B cell (primary cell): ENCODE data around the gene ITGA3. TPM values are rescaled to one million over a fixed set of nuclear protein-coding genes. Genes with fewer than 3 reads are reported as not detected.

Source experiments
- ATAC-seq: fragments of 200-7000 bp; cut with Tn5 transposase; one replicate; pipeline ENCODE4 v1.10.0; 2021; ENCODE audit warnings: low read depth, mild to moderate bottlenecking, moderate number of reproducible peaks, moderate library complexity
- CTCF ChIA-PET: fragments of 350-600 bp; sonication (Branson Sonifier 250); formaldehyde crosslinking; loops from one replicate; lab custom pipeline; 2021; ENCODE audit warnings: antibody characterized with exemption, inconsistent platforms; lab: Charles Lee
- POLR2A ChIA-PET: fragments of 350-600 bp; sonication (Branson Sonifier 250); formaldehyde crosslinking; loops from one replicate; lab custom pipeline; 2021; ENCODE audit warnings: antibody characterized with exemption; lab: Charles Lee
- DNase-seq: peaks from one replicate; pipeline ENCODE4 v3.0.0; 2013
- H2AFZ ChIP-seq: 2 replicates; pipeline ENCODE4 v1.6.1; 2012; ENCODE audit warnings: mild to moderate bottlenecking, low read depth, low read length; ENCODE audit not compliant: insufficient read depth, poor library complexity, severe bottlenecking
- H3K27ac ChIP-seq, 2 donors: 1 replicate in 1 of 2; 2 replicates in 1 of 2; pipeline ENCODE4 v1.5.1; 2012 to 2013; ENCODE audit warnings: low read length in 2 of 2, mild to moderate bottlenecking in 2 of 2, moderate library complexity in 1 of 2
- H3K27me3 ChIP-seq, 4 experiments: fragments of 200-600 bp in 1 of 4; sonication (generic) in 1 of 4; replicated peaks in 1 of 4; 1 replicate in 2 of 4; 2 replicates in 2 of 4; pipeline versions ENCODE4 v1.6.1 to v1.7.0; 2013 to 2016; ENCODE audit warnings: low read length in 3 of 4, mild to moderate bottlenecking in 2 of 4, mixed read lengths in 1 of 4, moderate library complexity in 1 of 4; ENCODE audit not compliant: insufficient read depth in 4 of 4, control insufficient read depth in 3 of 4; ENCODE audit errors: control extremely low read depth in 1 of 4
- H3K36me3 ChIP-seq, 2 experiments: replicated peaks in 1 of 2; 1 replicate in 1 of 2; 2 replicates in 1 of 2; pipeline versions ENCODE4 v1.6.1 to v1.7.1; 2013; ENCODE audit warnings: low read length in 1 of 2; ENCODE audit not compliant: insufficient read depth in 2 of 2, control insufficient read depth in 1 of 2; ENCODE audit errors: control extremely low read depth in 1 of 2, extremely low read depth in 1 of 2
- H3K4me1 ChIP-seq, 2 donors: fragments of 200-600 bp in 1 of 2; sonication (generic) in 1 of 2; 1 replicate in 1 of 2; 2 replicates in 1 of 2; pipeline versions ENCODE4 v1.5.1 to v1.6.1; 2013 to 2017; ENCODE audit warnings: low read length in 2 of 2; ENCODE audit not compliant: control insufficient read depth in 2 of 2, insufficient read depth in 2 of 2
- H3K4me2 ChIP-seq: replicated peaks from 2 replicates; pipeline ENCODE3; 2012; ENCODE audit warnings: mild to moderate bottlenecking, low read depth, low read length; ENCODE audit not compliant: poor library complexity, severe bottlenecking
- H3K4me3 ChIP-seq, 5 experiments: fragments of 200-600 bp in 1 of 5; sonication (generic) in 1 of 5; 1 replicate in 3 of 5; 2 replicates in 2 of 5; pipeline versions ENCODE4 v1.5.1 to v1.7.0; 2011 to 2016; ENCODE audit warnings: low read length in 4 of 5, mild to moderate bottlenecking in 4 of 5, low read depth in 2 of 5, control low read depth in 1 of 5, moderate library complexity in 1 of 5; ENCODE audit not compliant: insufficient read depth in 1 of 5; ENCODE audit errors: control extremely low read depth in 1 of 5, extremely low read depth in 1 of 5
- H3K79me2 ChIP-seq: fragments of 200-600 bp; sonication (generic); one replicate; pipeline ENCODE4 v1.6.0; 2016; ENCODE audit warnings: low read length; ENCODE audit not compliant: control insufficient read depth, insufficient read depth
- H3K9ac ChIP-seq: fragments of 200-600 bp; sonication (generic); 2 replicates; pipeline ENCODE4 v1.6.1; 2017; ENCODE audit warnings: mild to moderate bottlenecking, low read length, moderate library complexity
- H3K9me3 ChIP-seq, 3 donors: one replicate each; pipeline versions ENCODE4 v1.6.1 to v1.7.1; 2013; ENCODE audit warnings: low read length in 2 of 3; ENCODE audit not compliant: control insufficient read depth in 2 of 3, insufficient read depth in 1 of 3; ENCODE audit errors: control extremely low read depth in 1 of 3
- H4K20me1 ChIP-seq: 2 replicates; pipeline ENCODE4 v1.6.0; 2012; ENCODE audit warnings: mild to moderate bottlenecking, low read length; ENCODE audit not compliant: insufficient read depth, control insufficient read depth, poor library complexity, severe bottlenecking
- H3K27ac Mint-ChIP-seq: one replicate; pipeline ENCODE4 v1.8.0; 2021; ENCODE audit warnings: mixed read lengths
- H3K27me3 Mint-ChIP-seq: one replicate; pipeline ENCODE4 v1.8.0; 2021; ENCODE audit warnings: mixed read lengths
- H3K4me1 Mint-ChIP-seq: one replicate; pipeline ENCODE4 v1.8.0; 2021; ENCODE audit warnings: mixed read lengths
- H3K4me3 Mint-ChIP-seq: one replicate; pipeline ENCODE4 v1.8.0; 2021; ENCODE audit warnings: mixed read lengths
- H3K9me3 Mint-ChIP-seq: one replicate; pipeline ENCODE4 v1.8.0; 2022; ENCODE audit warnings: mixed read lengths; ENCODE audit not compliant: insufficient read depth
- CTCF ChIP-seq: fragments of 200-600 bp; IDR thresholded peaks from one replicate; pipeline ENCODE4 v1.8.0; 2022; ENCODE audit warnings: antibody characterized with exemption, mild to moderate bottlenecking
- EZH2 ChIP-seq: IDR thresholded peaks from 2 replicates; pipeline ENCODE4 v1.6.1; 2012; ENCODE audit warnings: borderline replicate concordance, low read depth, mild to moderate bottlenecking, moderate library complexity, low read length; ENCODE audit not compliant: insufficient read depth, poor library complexity, severe bottlenecking
- WGBS: methylation state at CpG from one replicate; pipeline ENCODE4 v1.1.5; 2013; ENCODE audit warnings: missing lambda C conversion rate; ENCODE audit not compliant: insufficient coverage; 5-methylcytosine and 5-hydroxymethylcytosine counted together
- intact Hi-C: fragments of 100-400 bp; cut with micrococcal nuclease; formaldehyde crosslinking; loops from one replicate; pipeline ENCODE4 v1.10.0; 2022
- polyA plus RNA-seq: library from polyadenylated mRNA; depleted of rRNA; stranded (reverse); fragments of >200 nt; gene quantifications from 2 replicates; pipeline ENCODE4 v1.2.3, GENCODE V29; 2012
- total RNA-seq, 2 donors: library from RNA; stranded (reverse); fragments of 120-200 nt in 1 of 2; gene quantifications; 1 replicate in 1 of 2; 2 replicates in 1 of 2; pipeline versions ENCODE4 v1.2.3 to v1.2.4, GENCODE V29; 2013 to 2022

Gene ITGA3
- total and polyA plus RNA-seq, 2 donors (not counting 1 experiment from before 2014, with no cell fraction given): 11.9 to 13.3 TPM

GRCh38 chr17:50065056-50065455 is 9.1 kb downstream of the ITGA3 start:
- intact Hi-C loops: no loop called here
- Histone ChIP-seq H3K9me3 (no peaks in the 10 kb centered on the region), H4K20me1 (no peaks in the 10 kb centered on the region), H3K4me2 (no peak overlapping the region), H3K4me3 (no peak overlapping the region), H2AFZ (no peak overlapping the region), H3K9ac (no peak overlapping the region), H3K36me3 (no peaks in the 10 kb centered on the region), H3K79me2 (no peaks in the 10 kb centered on the region), H3K27ac (no peak overlapping the region), H3K27me3 (peaks cover 0 to 13% (median 0%) of the 10 kb centered on the region in 4 experiments), H3K4me1 (peaks cover 0 to 6% of the 10 kb centered on the region in 2 donors)
- ChIA-PET CTCF (interaction anchor here (0.6 to 1.3 kb wide), 2 partner anchors 11 to 22 kb away, joined by 4 read pairs; no protein-coding TSS in a partner anchor), POLR2A (no interaction called here)
- peaks cover 4% of the 10 kb centered on the region for H3K27me3 Mint-ChIP-seq
- no peak for DNase-seq
- no peaks in the 10 kb centered on the region for H3K4me1 Mint-ChIP-seq
- no peak overlapping the region for H3K4me3 Mint-ChIP-seq
- WGBS: 66% methylated on average over 2 of the region's 3 CpGs
- no peaks in the 10 kb centered on the region for H3K9me3 Mint-ChIP-seq
- TF ChIP-seq CTCF (no peak), EZH2 (no peak)
- ATAC-seq: no peak
- no peak overlapping the region for H3K27ac Mint-ChIP-seq

GRCh38 chr17:50066995-50067394 is 11.1 kb downstream of the ITGA3 start:
- Mint-ChIP-seq H3K4me3 (no peak overlapping the region), H3K4me1 (no peaks in the 10 kb centered on the region), H3K27me3 (peaks cover 4% of the 10 kb centered on the region), H3K27ac (no peak overlapping the region), H3K9me3 (peaks cover 6% of the 10 kb centered on the region)
- Histone ChIP-seq H3K4me1 (no peaks in the 10 kb centered on the region), H3K79me2 (no peaks in the 10 kb centered on the region), H3K27me3 (peaks cover 0 to 8% (median 0%) of the 10 kb centered on the region in 4 experiments), H2AFZ (no peak overlapping the region), H3K36me3 (no peaks in the 10 kb centered on the region), H4K20me1 (no peaks in the 10 kb centered on the region), H3K4me2 (no peak overlapping the region), H3K9ac (no peak overlapping the region), H3K27ac (no peak overlapping the region), H3K4me3 (no peak overlapping the region), H3K9me3 (peaks cover 0 to 13% (median 0%) of the 10 kb centered on the region in 3 donors)
- ATAC-seq (no peak), DNase-seq (no peak)
- POLR2A ChIA-PET: no interaction called here
- intact Hi-C loops: no loop called here
- CTCF ChIA-PET: interaction anchor here (1.1 to 2.6 kb wide), 3 partner anchors 11 to 20 kb away, joined by 3 to 10 read pairs (median 4); partner anchors contain the start of gene ITGA3
- no peak for TF ChIP-seq CTCF
- TF ChIP-seq EZH2: no peak
- WGBS: no CpG with 5 or more reads among the region's 2 CpGs
